OCI-LY7 (cell line): ENCODE results near the gene SERPINA6. TPM values are rescaled to one million over a fixed set of nuclear protein-coding genes. Genes with fewer than 3 reads are reported as not detected.

Experiments
- BruUV-seq: library from RNA; stranded (reverse); fragments of 400-500 nt; replicated peaks from 2 replicates; lab custom pipeline; 2021; lab: Mats Ljungman, UMichigan
- CTCF ChIA-PET: fragments of 300-600 bp; sonication (Branson Sonifier 250); formaldehyde crosslinking; loops from one replicate; lab custom pipeline; 2022; ENCODE audit warnings: antibody characterized with exemption; ENCODE audit not compliant: unreplicated experiment; lab: Charles Lee
- POLR2A ChIA-PET: fragments of 300-600 bp; sonication (Branson Sonifier 250); formaldehyde crosslinking; loops from one replicate; lab custom pipeline; 2022; ENCODE audit warnings: antibody characterized with exemption; lab: Charles Lee
- DNase-seq: peaks from one replicate; pipeline ENCODE4 v3.0.0-alpha.2; 2015; ENCODE audit warnings: low spot score
- H2AFZ ChIP-seq: fragments of 200-600 bp; sonication (generic), shearing (Covaris generic); 2 replicates; pipeline ENCODE4 v1.6.1; 2014; ENCODE audit warnings: mild to moderate bottlenecking, antibody characterized with exemption, low read length, moderate library complexity
- H3K27ac ChIP-seq: fragments of 200-600 bp; sonication (generic); 2 replicates; pipeline ENCODE4 v1.5.1; 2014; ENCODE audit warnings: mixed run types, low read depth, mild to moderate bottlenecking, moderate library complexity, low read length, inconsistent platforms; ENCODE audit not compliant: poor library complexity, severe bottlenecking
- H3K36me3 ChIP-seq: fragments of 200-600 bp; sonication (generic); 2 replicates; pipeline ENCODE4 v1.6.1; 2014; ENCODE audit warnings: mild to moderate bottlenecking, antibody characterized with exemption, low read length, moderate library complexity, mixed read lengths; ENCODE audit not compliant: insufficient read depth
- H3K4me1 ChIP-seq: fragments of 200-600 bp; sonication (generic); 2 replicates; pipeline ENCODE4 v1.5.1; 2014; ENCODE audit warnings: mild to moderate bottlenecking, low read length; ENCODE audit not compliant: insufficient read depth, poor library complexity, severe bottlenecking
- H3K4me2 ChIP-seq: fragments of 200-600 bp; sonication (generic); 2 replicates; pipeline ENCODE4 v1.6.1; 2014; ENCODE audit warnings: mild to moderate bottlenecking, low read length
- H3K4me3 ChIP-seq: fragments of 200-600 bp; sonication (generic); 2 replicates; pipeline ENCODE4 v1.5.1; 2014; ENCODE audit warnings: mild to moderate bottlenecking, low read depth, low read length; ENCODE audit not compliant: poor library complexity, severe bottlenecking
- H3K79me2 ChIP-seq: fragments of 200-600 bp; sonication (generic); 2 replicates; pipeline ENCODE4 v1.6.1; 2016; ENCODE audit warnings: low read depth, mild to moderate bottlenecking, low read length, moderate library complexity, mixed read lengths; ENCODE audit not compliant: insufficient read depth
- H3K9me2 ChIP-seq: fragments of 200-600 bp; sonication (generic); 2 replicates; pipeline ENCODE4 v1.6.1; 2016; ENCODE audit warnings: mild to moderate bottlenecking, low read length, mixed read lengths; ENCODE audit not compliant: insufficient read depth
- H3K9me3 ChIP-seq: fragments of 200-600 bp; sonication (generic); 2 replicates; pipeline ENCODE4 v1.6.1; 2014; ENCODE audit warnings: mild to moderate bottlenecking, mixed run types, low read length, mixed read lengths
- H4K20me1 ChIP-seq: fragments of 200-600 bp; sonication (generic); 2 replicates; pipeline ENCODE4 v1.6.1; 2014; ENCODE audit warnings: mild to moderate bottlenecking, antibody characterized with exemption, low read length, moderate library complexity, mixed read lengths; ENCODE audit not compliant: insufficient read depth
- CTCF ChIP-seq: fragments of 200-600 bp; sonication (generic); conservative IDR thresholded peaks from 2 replicates; pipeline ENCODE4 v1.5.1; 2014; ENCODE audit warnings: mild to moderate bottlenecking, antibody characterized with exemption, low read length, moderate library complexity, mixed read lengths
- EZH2phosphoT487 ChIP-seq: fragments of 200-600 bp; sonication (generic); IDR thresholded peaks from 2 replicates; pipeline ENCODE4 v1.6.1; 2018; ENCODE audit warnings: low read depth, borderline replicate concordance, mild to moderate bottlenecking, mixed run types, antibody characterized with exemption, low read length, moderate library complexity, mixed read lengths
- intact Hi-C: fragments of 100-400 bp; cut with micrococcal nuclease; formaldehyde crosslinking; loops from one replicate; pipeline ENCODE4 v1.10.0; 2022; ENCODE audit not compliant: unreplicated experiment
- total RNA-seq, 2 experiments: library from RNA; depleted of rRNA in 1 of 2; stranded (reverse); fragments of >200 nt in 1 of 2; shearing (Covaris generic) in 1 of 2; gene quantifications; 2 replicates each; pipeline ENCODE4 v1.2.3, GENCODE V29; 2014 to 2022

Gene SERPINA6
- total RNA-seq, 2 experiments from 2014 or later = not detected

- Histone ChIP-seq H3K4me2 (no peak overlapping the region), H3K4me1 (no peaks in the 10 kb centered on the region), H3K27ac (no peak overlapping the region), H4K20me1 (no peaks in the 10 kb centered on the region), H3K79me2 (no peaks in the 10 kb centered on the region), H2AFZ (no peak overlapping the region), H3K9me2 (no peaks in the 10 kb centered on the region), H3K9me3 (no peaks in the 10 kb centered on the region), H3K4me3 (no peak overlapping the region), H3K36me3 (no peaks in the 10 kb centered on the region)
- POLR2A ChIA-PET = interaction anchor here (0.6 kb wide), 1 partner anchor 483 kb away, joined by 3 read pairs; no protein-coding TSS in a partner anchor
- DNase-seq = no peak
- CTCF ChIA-PET = no interaction called here
- TF ChIP-seq EZH2phosphoT487 = no peak
- TF ChIP-seq CTCF = no peak
- no TSS peak for BruUV-seq
- intact Hi-C loops = no loop called here
Observed at GRCh38 chr14:94341656-94342333, 18.7 kb upstream of the SERPINA6 start.

GRCh38 chr14:94340533-94340932 lies 17.4 kb upstream of the SERPINA6 start:
- intact Hi-C loops = no loop called here
- H4K20me1 ChIP-seq = no peaks in the 10 kb centered on the region
- POLR2A ChIA-PET = no interaction called here
- H3K4me3 ChIP-seq = no peak overlapping the region
- CTCF ChIA-PET = no interaction called here
- no TSS peak for BruUV-seq
- DNase-seq = no peak
- H3K36me3 ChIP-seq = no peaks in the 10 kb centered on the region
- TF ChIP-seq EZH2phosphoT487 = no peak
- no peak for TF ChIP-seq CTCF
- no peak overlapping the region for H3K4me2 ChIP-seq
- H3K27ac ChIP-seq = no peak overlapping the region
- no peak overlapping the region for H2AFZ ChIP-seq
- no peaks in the 10 kb centered on the region for H3K4me1 ChIP-seq
- no peaks in the 10 kb centered on the region for H3K9me2 ChIP-seq
- no peaks in the 10 kb centered on the region for H3K79me2 ChIP-seq
- no peaks in the 10 kb centered on the region for H3K9me3 ChIP-seq

- Histone ChIP-seq H3K4me2 (no peak overlapping the region), H3K9me3 (no peaks in the 10 kb centered on the region), H3K79me2 (no peaks in the 10 kb centered on the region), H4K20me1 (no peaks in the 10 kb centered on the region), H3K4me1 (no peaks in the 10 kb centered on the region), H3K27ac (no peak overlapping the region), H3K9me2 (no peaks in the 10 kb centered on the region), H3K36me3 (no peaks in the 10 kb centered on the region), H2AFZ (no peak overlapping the region), H3K4me3 (no peak overlapping the region)
- POLR2A ChIA-PET = no interaction called here
- DNase-seq = no peak
- BruUV-seq = no TSS peak
- CTCF ChIA-PET = no interaction called here
- intact Hi-C loops = no loop called here
- TF ChIP-seq EZH2phosphoT487 (no peak), CTCF (no peak)
Observed at GRCh38 chr14:94338023-94338422, 14.9 kb upstream of the SERPINA6 start.
